HepG2 (cell line): ENCODE measurements around the gene PSMB1. TPM values are rescaled to one million over a fixed set of nuclear protein-coding genes. Genes with fewer than 3 reads are reported as not detected.

Source experiments
- ISL2 ChIP-seq: sonication (generic); formaldehyde crosslinking; IDR thresholded peaks from 2 replicates; pipeline ENCODE4 v1.5.0; 2020; ENCODE audit warnings: missing genetic modification reagents
- MED1 ChIP-seq: sonication (generic); formaldehyde crosslinking; IDR thresholded peaks from 2 replicates; pipeline ENCODE4 v1.4.0; 2020; ENCODE audit warnings: missing genetic modification reagents
- NFE2L1 ChIP-seq: sonication (generic); formaldehyde crosslinking; IDR thresholded peaks from 2 replicates; pipeline ENCODE4 v1.4.0; 2020; ENCODE audit warnings: missing genetic modification reagents, mild to moderate bottlenecking, borderline replicate concordance
- SMAD9 ChIP-seq: sonication (generic); formaldehyde crosslinking; IDR thresholded peaks from 2 replicates; pipeline ENCODE4 v1.5.1; 2020; ENCODE audit warnings: mild to moderate bottlenecking, missing genetic modification reagents
- SP5 ChIP-seq: IDR thresholded peaks from 2 replicates; pipeline ENCODE4 v1.6.1; 2016; ENCODE audit warnings: low read depth, borderline replicate concordance
- ZBTB7B ChIP-seq: sonication (generic); formaldehyde crosslinking; IDR thresholded peaks from 2 replicates; pipeline ENCODE4 v1.4.0; 2020; ENCODE audit warnings: missing genetic modification reagents
- ZNF17 ChIP-seq: sonication (generic); formaldehyde crosslinking; IDR thresholded peaks from 2 replicates; pipeline ENCODE4 v1.5.0; 2020; ENCODE audit warnings: mild to moderate bottlenecking, missing genetic modification reagents
- ZNF296 ChIP-seq: sonication (generic); formaldehyde crosslinking; conservative IDR thresholded peaks from 2 replicates; pipeline ENCODE4 v1.5.0; 2020; ENCODE audit warnings: mild to moderate bottlenecking, missing genetic modification reagents
- ZNF383 ChIP-seq: sonication (generic); formaldehyde crosslinking; IDR thresholded peaks from 2 replicates; pipeline ENCODE4 v1.4.0; 2020; ENCODE audit warnings: missing genetic modification reagents, mild to moderate bottlenecking, borderline replicate concordance
- ZNF431 ChIP-seq: sonication (generic); formaldehyde crosslinking; IDR thresholded peaks from 2 replicates; pipeline ENCODE4 v1.9.0; 2022; ENCODE audit warnings: missing genetic modification reagents, low read depth, mild to moderate bottlenecking, borderline replicate concordance
- ZNF460 ChIP-seq: sonication (generic); formaldehyde crosslinking; IDR thresholded peaks from 2 replicates; pipeline ENCODE4 v1.5.1; 2020; ENCODE audit warnings: missing genetic modification reagents, mild to moderate bottlenecking, borderline replicate concordance
- ZNF570 ChIP-seq: sonication (generic); formaldehyde crosslinking; IDR thresholded peaks from 2 replicates; pipeline ENCODE4 v1.4.0; 2020; ENCODE audit warnings: mild to moderate bottlenecking, missing genetic modification reagents, borderline replicate concordance
- ZNF891 ChIP-seq: sonication (generic); formaldehyde crosslinking; IDR thresholded peaks from 2 replicates; pipeline ENCODE4 v1.5.0; 2020; ENCODE audit warnings: mild to moderate bottlenecking, missing genetic modification reagents
- polyA plus RNA-seq, 8 experiments: library from polyadenylated mRNA; depleted of rRNA in 3 of 8; stranded (reverse) in 7 of 8; unstranded in 1 of 8; fragments of >200 nt; fragmentation: Illumina TruSeq in 4 of 8; extraction: Trizol in 4 of 8; gene quantifications; 2 replicates each; pipeline versions ENCODE4 v1.2.1 to v1.2.3, GENCODE V29; 2011 to 2016; ENCODE audit warnings: low read depth in 4 of 8, missing spikeins in 1 of 8, mixed read lengths in 1 of 8; ENCODE audit not compliant: insufficient read depth in 1 of 8
- total RNA-seq, 5 experiments: library from RNA; depleted of rRNA; stranded (reverse); fragments of >200 nt; fragmentation: Illumina TruSeq; extraction: Trizol; gene quantifications; 2 replicates each; pipeline ENCODE4 v1.2.3, GENCODE V29; 2016; ENCODE audit warnings: low read depth in 1 of 5
- TF ChIP-seq, protein P1 (sequence below): sonication (generic); formaldehyde crosslinking; IDR thresholded peaks from 2 replicates; pipeline ENCODE4 v1.9.0; 2021; ENCODE audit warnings: missing genetic modification reagents, mild to moderate bottlenecking, borderline replicate concordance
- TF ChIP-seq, protein P2 (sequence below): sonication (generic); formaldehyde crosslinking; IDR thresholded peaks from 2 replicates; pipeline ENCODE4 v1.5.0; 2020; ENCODE audit warnings: missing genetic modification reagents, mild to moderate bottlenecking, borderline replicate concordance
- TF ChIP-seq, protein P3 (sequence below): sonication (generic); formaldehyde crosslinking; IDR thresholded peaks from 2 replicates; pipeline ENCODE4 v1.4.0; 2020; ENCODE audit warnings: missing genetic modification reagents
- TF ChIP-seq, protein P4 (sequence below): sonication (generic); formaldehyde crosslinking; IDR thresholded peaks from one replicate; pipeline ENCODE4 v1.5.1; 2020; ENCODE audit warnings: mild to moderate bottlenecking, missing genetic modification reagents; ENCODE audit errors: not compliant biosample characterization

The PSMB1 gene
- total and polyA plus RNA-seq, 2 of the 13 experiments (the other 11 are each of a cell fraction or from before 2014, with no cell fraction given): 528 to 592 TPM

DNA sequence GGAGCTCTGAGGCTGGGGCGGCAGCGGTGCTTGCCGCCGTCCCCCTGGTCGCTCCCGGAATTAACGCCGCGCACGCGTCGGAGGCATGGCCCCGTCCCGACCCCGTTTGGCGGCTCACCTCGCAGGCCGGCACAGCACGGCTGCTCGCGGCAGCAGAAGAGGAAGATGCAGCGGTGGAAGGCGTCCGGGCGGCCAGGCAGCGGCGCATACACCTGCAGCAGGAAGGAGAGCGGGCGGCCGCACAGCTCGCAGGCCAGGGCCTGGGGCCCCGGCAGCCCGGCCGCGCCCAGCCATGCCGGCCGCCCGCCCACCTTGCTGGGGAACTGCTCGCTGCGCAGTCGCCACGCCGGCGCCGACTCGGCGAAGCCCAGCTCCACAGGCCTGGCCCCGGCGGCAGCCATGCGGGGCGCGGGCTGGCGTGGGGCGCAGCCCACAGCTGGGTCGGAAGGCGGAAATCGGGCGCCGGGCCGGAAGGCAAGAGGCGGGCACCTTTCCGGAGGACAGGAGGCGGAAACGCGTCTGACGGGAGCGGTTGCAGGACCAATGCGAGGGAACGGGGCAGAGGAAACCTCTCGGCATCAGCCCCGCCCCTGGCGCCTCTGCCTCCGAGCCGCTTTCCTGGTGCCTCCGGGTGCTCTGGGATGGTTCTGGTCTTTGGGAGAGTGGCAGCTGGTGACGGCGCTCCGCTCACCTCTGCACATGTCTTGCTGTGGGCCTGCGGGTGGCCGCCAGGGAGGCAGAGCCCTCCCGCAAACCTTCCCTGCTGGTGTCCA is 31.3 kb upstream of the PSMB1 start, which contains the start of gene PDCD2 (continued):
- TF ChIP-seq ISL2 (CRISPR knock-in tag) (peak; percentile 77; the same call in 1 of the 2 replicates), ZNF891 (CRISPR knock-in tag) (peak; percentile 63; the same call in 1 of the 2 replicates), ZNF17 (CRISPR knock-in tag) (no peak), ZBTB7B (CRISPR knock-in tag) (no peak; the same call in 1 of the 2 replicates), ZNF460 (no peak), NFE2L1 (CRISPR knock-in tag) (no peak), ZNF570 (no peak), SP5 (peak; percentile 74), ZNF296 (CRISPR knock-in tag) (no peak; the same call in 1 of the 2 replicates), ZNF383 (CRISPR knock-in tag) (no peak), ZNF431 (CRISPR knock-in tag) (peak; percentile 86; the same call in 1 of the 2 replicates), MED1 (CRISPR knock-in tag) (peak; percentile 62), SMAD9 (peak; percentile 59; the same call in 1 of the 2 replicates)
- TF ChIP-seq, protein P1, sequence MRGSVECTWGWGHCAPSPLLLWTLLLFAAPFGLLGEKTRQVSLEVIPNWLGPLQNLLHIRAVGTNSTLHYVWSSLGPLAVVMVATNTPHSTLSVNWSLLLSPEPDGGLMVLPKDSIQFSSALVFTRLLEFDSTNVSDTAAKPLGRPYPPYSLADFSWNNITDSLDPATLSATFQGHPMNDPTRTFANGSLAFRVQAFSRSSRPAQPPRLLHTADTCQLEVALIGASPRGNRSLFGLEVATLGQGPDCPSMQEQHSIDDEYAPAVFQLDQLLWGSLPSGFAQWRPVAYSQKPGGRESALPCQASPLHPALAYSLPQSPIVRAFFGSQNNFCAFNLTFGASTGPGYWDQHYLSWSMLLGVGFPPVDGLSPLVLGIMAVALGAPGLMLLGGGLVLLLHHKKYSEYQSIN (CRISPR knock-in tag): peak; percentile 73; the same call in 1 of the 2 replicates
- TF ChIP-seq, protein P2, sequence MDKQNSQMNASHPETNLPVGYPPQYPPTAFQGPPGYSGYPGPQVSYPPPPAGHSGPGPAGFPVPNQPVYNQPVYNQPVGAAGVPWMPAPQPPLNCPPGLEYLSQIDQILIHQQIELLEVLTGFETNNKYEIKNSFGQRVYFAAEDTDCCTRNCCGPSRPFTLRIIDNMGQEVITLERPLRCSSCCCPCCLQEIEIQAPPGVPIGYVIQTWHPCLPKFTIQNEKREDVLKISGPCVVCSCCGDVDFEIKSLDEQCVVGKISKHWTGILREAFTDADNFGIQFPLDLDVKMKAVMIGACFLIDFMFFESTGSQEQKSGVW (CRISPR knock-in tag): no peak
- TF ChIP-seq, protein P3, sequence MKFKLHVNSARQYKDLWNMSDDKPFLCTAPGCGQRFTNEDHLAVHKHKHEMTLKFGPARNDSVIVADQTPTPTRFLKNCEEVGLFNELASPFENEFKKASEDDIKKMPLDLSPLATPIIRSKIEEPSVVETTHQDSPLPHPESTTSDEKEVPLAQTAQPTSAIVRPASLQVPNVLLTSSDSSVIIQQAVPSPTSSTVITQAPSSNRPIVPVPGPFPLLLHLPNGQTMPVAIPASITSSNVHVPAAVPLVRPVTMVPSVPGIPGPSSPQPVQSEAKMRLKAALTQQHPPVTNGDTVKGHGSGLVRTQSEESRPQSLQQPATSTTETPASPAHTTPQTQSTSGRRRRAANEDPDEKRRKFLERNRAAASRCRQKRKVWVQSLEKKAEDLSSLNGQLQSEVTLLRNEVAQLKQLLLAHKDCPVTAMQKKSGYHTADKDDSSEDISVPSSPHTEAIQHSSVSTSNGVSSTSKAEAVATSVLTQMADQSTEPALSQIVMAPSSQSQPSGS (CRISPR knock-in tag): peak; percentile 78
- TF ChIP-seq, protein P4, sequence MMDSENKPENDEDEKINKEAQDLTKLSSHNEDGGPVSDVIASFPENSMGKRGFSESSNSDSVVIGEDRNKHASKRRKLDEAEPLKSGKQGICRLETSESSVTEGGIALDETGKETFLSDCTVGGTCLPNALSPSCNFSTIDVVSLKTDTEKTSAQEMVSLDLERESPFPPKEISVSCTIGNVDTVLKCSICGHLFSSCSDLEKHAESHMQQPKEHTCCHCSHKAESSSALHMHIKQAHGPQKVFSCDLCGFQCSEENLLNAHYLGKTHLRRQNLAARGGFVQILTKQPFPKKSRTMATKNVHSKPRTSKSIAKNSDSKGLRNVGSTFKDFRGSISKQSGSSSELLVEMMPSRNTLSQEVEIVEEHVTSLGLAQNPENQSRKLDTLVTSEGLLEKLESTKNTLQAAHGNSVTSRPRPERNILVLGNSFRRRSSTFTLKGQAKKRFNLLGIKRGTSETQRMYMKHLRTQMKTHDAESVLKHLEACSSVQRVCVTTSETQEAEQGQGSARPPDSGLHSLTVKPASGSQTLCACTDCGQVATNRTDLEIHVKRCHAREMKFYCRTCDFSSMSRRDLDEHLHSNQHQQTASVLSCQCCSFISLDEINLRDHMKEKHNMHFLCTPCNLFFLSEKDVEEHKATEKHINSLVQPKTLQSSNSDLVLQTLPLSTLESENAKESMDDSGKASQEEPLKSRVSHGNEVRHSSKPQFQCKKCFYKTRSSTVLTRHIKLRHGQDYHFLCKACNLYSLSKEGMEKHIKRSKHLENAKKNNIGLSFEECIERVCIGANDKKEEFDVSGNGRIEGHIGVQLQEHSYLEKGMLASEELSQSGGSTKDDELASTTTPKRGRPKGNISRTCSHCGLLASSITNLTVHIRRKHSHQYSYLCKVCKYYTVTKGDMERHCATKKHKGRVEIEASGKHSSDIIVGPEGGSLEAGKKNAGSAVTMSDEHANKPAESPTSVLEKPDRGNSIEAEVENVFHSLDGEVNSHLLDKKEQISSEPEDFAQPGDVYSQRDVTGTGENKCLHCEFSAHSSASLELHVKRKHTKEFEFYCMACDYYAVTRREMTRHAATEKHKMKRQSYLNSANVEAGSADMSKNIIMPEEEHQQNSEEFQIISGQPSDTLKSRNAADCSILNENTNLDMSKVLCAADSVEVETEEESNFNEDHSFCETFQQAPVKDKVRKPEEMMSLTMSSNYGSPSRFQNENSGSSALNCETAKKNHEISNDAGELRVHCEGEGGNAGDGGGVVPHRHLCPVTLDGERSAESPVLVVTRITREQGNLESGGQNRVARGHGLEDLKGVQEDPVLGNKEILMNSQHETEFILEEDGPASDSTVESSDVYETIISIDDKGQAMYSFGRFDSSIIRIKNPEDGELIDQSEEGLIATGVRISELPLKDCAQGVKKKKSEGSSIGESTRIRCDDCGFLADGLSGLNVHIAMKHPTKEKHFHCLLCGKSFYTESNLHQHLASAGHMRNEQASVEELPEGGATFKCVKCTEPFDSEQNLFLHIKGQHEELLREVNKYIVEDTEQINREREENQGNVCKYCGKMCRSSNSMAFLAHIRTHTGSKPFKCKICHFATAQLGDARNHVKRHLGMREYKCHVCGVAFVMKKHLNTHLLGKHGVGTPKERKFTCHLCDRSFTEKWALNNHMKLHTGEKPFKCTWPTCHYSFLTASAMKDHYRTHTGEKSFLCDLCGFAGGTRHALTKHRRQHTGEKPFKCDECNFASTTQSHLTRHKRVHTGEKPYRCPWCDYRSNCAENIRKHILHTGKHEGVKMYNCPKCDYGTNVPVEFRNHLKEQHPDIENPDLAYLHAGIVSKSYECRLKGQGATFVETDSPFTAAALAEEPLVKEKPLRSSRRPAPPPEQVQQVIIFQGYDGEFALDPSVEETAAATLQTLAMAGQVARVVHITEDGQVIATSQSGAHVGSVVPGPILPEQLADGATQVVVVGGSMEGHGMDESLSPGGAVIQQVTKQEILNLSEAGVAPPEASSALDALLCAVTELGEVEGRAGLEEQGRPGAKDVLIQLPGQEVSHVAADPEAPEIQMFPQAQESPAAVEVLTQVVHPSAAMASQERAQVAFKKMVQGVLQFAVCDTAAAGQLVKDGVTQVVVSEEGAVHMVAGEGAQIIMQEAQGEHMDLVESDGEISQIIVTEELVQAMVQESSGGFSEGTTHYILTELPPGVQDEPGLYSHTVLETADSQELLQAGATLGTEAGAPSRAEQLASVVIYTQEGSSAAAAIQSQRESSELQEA: no peak
